GM18861 (cell line): ENCODE data around the gene PLEKHG1.

Experiments used
- ATAC-seq: cut with Tn5 transposase; IDR thresholded peaks from one replicate; pipeline ENCODE4 v1.9.1; 2021; ENCODE audit not compliant: unreplicated experiment

The PLEKHG1 gene

GRCh38 chr6:150599199-150600009 is at the start of gene PLEKHG1:
TSS of gene PLEKHG1 (plus strand) at chr6:150599885. CDS start at chr6:150733682, 133,797 bp downstream.
- ATAC-seq, result peak; percentile 45

- no peak for ATAC-seq
Measured at GRCh38 chr6:150550244-150550643, 49.4 kb upstream of the PLEKHG1 start.

GRCh38 chr6:150557043-150557599 is 42.6 kb upstream of the PLEKHG1 start:
- ATAC-seq, result no peak

- no peak for ATAC-seq
Measured at GRCh38 chr6:150560004-150560883, 39.4 kb upstream of the PLEKHG1 start.

GRCh38 chr6:150560884-150561219 is 38.8 kb upstream of the PLEKHG1 start:
- ATAC-seq, result no peak

- ATAC-seq, result no peak
Measured at GRCh38 chr6:150565945-150566344, 33.7 kb upstream of the PLEKHG1 start.

GRCh38 chr6:150566486-150566885 is 33.2 kb upstream of the PLEKHG1 start:
- no peak for ATAC-seq

GRCh38 chr6:150567380-150567779 is 32.3 kb upstream of the PLEKHG1 start:
- no peak for ATAC-seq

GRCh38 chr6:150567823-150568383 is 31.8 kb upstream of the PLEKHG1 start:
- ATAC-seq, result no peak

GRCh38 chr6:150568560-150568959 is 31.1 kb upstream of the PLEKHG1 start:
- ATAC-seq, result no peak

- no peak for ATAC-seq
Measured at GRCh38 chr6:150569161-150569560, 30.5 kb upstream of the PLEKHG1 start.

- ATAC-seq, result no peak
Measured at GRCh38 chr6:150573041-150573681, 26.5 kb upstream of the PLEKHG1 start.

- ATAC-seq, result no peak
Measured at GRCh38 chr6:150575836-150576235, 23.8 kb upstream of the PLEKHG1 start.

- no peak for ATAC-seq
Measured at GRCh38 chr6:150576651-150577226, 22.9 kb upstream of the PLEKHG1 start.

- no peak for ATAC-seq
Measured at GRCh38 chr6:150579611-150580010, 20.1 kb upstream of the PLEKHG1 start.

GRCh38 chr6:150580489-150580888 is 19.2 kb upstream of the PLEKHG1 start:
- ATAC-seq, result no peak

GRCh38 chr6:150584065-150584464 is 15.6 kb upstream of the PLEKHG1 start:
- ATAC-seq, result no peak

- ATAC-seq, result no peak
Measured at GRCh38 chr6:150584596-150584995, 15.1 kb upstream of the PLEKHG1 start.

- no peak for ATAC-seq
Measured at GRCh38 chr6:150586850-150587359, 12.8 kb upstream of the PLEKHG1 start.

- ATAC-seq, result no peak
Measured at GRCh38 chr6:150587637-150588036, 12.0 kb upstream of the PLEKHG1 start.
